Stimulated activated naive CD4-positive, alpha-beta T cell (primary cell): ENCODE data around the gene AK1.

Experiments used
- DNase-seq, 6 experiments: peaks; one replicate each; lab custom pipeline; 2025; lab: John Stamatoyannopoulos, UW

AK1 gene

DNA sequence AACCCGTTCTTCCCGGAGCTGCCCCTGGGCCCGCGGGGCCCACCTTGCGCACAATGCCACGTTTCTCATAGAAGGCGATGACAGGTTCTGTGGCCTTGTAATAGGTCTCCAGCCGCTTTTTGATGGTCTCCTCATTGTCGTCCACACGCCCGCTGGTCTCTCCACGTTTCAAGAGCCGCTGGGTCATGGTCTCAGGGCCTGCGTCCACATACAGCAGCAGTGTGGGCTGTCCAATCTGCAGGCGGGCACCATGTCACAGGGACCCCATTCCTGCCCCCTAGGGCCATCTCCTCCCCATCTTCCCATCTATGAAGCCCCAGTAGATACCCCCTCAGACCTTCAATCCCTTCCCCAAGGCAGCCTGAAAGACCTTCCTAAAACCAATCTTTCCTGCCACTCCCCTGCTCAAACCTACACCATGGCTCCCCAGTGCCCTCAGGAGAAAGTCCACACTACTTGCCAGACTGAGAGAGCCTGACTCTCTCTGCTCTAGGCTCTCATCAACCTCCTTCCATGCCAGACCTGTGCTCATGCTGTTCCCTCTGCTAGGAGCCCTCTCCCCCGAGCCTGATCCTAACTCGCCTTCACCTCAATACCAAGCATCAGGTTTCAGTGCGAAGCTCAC lies 9.1 kb downstream of the AK1 start:
- DNase-seq = no peak

GRCh38 chr9:127867356-127868277 lies 9.9 kb downstream of the AK1 start:
- no peak for DNase-seq

DNA sequence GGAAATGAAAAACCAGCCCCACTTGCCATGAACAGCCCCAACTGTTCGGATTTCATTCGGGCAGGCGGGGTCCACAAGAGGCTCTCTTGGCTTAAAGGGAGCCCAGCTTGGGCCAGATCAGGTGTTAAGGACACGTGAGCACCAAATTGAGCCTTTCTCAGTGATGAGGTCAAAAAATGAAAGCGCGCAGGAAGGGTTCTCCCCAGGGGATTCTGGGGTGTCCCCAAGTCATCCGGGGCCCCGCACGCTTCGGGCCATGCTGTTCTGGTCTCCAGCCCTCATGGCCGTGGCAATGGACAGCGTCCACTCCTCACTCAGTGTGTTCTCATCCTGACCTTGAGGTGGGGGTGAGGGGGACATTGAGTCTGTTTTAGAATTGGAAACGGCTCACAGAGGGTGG lies 10.9 kb downstream of the AK1 start:
- no peak for DNase-seq

DNA sequence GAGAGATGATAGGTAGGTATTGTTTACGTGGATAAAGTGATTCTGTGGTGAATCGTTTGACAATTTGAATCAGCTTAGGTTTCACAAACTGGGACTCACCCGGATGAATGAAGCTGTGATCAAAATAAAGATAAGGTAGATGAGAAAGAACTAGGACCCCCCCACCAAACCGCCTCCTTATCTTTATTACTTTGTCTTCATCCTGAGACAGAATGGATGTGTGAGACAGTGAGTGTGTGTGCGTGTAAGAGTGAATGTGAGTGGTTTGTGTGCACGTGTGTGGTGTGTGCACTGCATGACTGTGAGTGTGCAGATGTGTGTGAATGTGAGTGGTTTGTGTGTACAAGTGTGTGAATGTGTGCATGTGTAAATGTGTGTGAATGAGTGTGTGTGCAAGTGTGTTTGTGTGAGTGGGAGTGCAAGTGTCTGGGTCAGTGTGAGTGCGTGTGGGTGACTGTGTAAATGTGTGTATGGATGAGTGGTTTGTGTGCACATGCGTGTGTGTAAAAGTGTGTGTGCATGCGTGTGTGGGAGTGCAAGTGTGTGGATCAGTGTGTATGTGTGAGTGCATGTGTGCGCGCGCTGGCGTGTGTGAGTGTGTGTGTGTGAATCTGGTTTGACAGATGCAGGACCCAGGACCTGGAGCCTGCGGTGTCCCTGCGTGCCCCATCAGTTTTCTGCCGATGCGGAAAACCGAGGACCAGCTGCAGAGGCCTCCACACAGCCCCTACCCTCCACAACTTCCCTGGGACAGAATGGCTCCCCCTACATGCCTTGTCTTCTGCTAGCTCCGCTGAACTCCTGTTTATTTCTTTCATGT lies 11.6 kb downstream of the AK1 start:
- DNase-seq = peak in 3 of 6 experiments; percentile 45 to 51 (median 50)

DNA sequence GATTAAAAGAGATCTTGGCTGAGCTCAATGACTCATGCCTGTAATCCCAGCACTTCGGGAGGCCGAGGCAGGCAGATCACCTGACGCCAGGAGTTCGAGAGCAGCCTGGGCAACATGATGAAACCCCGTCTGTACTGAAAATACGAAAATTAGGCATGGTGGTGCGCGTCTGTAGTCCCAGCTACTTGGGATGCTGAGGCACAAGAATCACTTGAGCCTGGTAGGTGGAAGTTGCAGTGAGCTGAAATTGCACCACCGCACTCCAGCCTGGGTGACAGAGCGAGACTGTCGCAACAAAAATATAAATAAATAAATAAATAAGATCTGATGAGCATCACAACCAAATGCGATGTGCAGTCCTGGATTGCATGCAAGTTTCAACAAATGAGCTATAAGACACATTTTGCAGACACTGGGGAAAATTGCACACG lies 14.3 kb downstream of the AK1 start:
- DNase-seq = no peak

GRCh38 chr9:127862075-127863011 lies 15.1 kb downstream of the AK1 start:
- peak in 5 of 6 experiments; percentile 16 to 48 (median 29) for DNase-seq

- no peak for DNase-seq
Observed at GRCh38 chr9:127860779-127861178, 16.7 kb downstream of the AK1 start.

GRCh38 chr9:127860260-127860659 lies 17.2 kb downstream of the AK1 start:
- no peak for DNase-seq

DNA sequence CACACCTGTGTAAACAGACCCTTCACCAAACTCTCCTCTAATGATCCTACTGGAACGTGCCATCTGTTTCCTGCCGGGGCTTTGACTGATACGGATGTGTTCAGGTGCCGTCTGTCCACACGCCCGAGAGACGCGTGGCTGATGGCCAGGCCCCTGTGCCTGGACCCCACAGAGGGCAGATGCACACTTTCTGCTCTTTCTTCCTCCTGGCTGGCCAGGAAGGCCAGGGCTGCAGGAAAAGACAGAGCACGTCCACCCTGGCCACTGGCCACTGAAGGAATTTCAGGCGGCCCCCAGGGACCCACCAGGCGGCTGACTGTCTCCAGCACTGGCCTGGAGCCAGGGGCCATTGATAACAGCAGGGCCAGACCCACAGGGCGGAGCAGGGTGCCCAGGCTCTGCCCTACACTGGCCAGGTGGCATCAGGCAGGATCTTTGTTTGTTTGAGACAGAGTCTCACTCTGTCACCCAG lies 19.4 kb downstream of the AK1 start:
- DNase-seq = no peak

DNA sequence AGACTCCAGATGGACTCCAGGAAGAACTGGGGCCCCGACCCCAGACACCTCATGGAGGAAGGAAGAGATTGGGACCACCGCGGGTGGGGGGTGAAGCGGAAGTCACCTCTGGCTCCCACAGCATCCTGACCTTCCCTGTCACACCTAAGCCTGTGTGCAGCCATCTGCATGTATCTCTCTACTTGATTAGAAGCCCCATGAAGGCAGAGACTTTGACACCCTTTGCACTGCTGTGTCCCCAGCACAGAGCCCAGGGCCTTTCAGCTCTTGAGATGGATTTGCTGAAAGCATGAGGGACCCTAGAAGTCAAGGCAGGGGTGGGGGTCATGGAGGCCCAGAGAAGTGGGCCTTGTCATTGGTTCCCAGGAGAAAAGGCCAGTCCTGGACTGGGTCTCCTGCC lies 20.2 kb downstream of the AK1 start:
- no peak for DNase-seq

GRCh38 chr9:127856729-127857116 lies 20.8 kb downstream of the AK1 start:
- no peak for DNase-seq

GRCh38 chr9:127856094-127856728 lies 21.3 kb downstream of the AK1 start:
- DNase-seq = no peak

DNA sequence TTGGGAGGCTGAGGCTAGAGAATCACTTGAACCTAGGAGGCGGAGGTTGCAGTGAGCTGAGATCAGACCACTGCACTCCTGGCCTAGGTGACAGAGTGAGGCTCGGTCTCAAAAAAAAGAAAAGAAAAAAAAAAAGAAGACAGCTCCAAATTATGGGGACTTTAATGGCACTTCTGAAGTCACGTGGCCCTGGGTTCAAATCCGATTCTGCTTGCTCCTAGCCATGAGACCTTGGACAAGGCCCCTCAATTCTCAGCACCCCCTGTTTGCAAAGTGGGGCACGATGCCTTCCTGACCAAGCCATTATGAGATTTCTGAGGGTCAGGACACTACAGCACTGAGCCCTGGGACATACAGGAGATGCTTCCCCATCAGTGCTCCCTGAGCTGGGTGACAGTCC lies 22.0 kb downstream of the AK1 start:
- DNase-seq = no peak

DNA sequence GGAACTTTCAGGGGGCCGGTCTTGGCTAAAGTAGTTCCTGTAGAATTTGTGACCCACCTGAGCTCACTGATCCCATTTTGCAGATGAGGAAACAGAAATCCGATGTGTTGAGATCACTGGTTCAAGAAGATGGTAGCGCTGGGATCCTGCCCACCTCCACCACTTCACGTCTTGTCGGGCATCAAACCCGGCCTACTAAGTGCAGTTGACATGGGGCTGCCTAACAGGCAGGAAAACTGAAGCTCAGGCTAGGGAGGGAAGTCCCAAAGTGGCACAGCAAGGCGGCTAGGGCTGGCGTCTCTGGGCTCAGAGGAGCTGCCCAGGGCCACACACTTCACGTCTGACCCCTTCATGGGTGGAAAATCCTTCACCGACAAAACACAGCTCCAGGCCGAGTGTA lies 22.5 kb downstream of the AK1 start:
- no peak for DNase-seq

GRCh38 chr9:127854184-127854806 lies 23.2 kb downstream of the AK1 start, which contains the start of gene ENG:
TSS of gene ENG (minus strand) at chr9:127854658. CDS start at chr9:127854355, 303 bp downstream.
- DNase-seq = peak in 2 of 6 experiments; percentile 10 to 11

DNA sequence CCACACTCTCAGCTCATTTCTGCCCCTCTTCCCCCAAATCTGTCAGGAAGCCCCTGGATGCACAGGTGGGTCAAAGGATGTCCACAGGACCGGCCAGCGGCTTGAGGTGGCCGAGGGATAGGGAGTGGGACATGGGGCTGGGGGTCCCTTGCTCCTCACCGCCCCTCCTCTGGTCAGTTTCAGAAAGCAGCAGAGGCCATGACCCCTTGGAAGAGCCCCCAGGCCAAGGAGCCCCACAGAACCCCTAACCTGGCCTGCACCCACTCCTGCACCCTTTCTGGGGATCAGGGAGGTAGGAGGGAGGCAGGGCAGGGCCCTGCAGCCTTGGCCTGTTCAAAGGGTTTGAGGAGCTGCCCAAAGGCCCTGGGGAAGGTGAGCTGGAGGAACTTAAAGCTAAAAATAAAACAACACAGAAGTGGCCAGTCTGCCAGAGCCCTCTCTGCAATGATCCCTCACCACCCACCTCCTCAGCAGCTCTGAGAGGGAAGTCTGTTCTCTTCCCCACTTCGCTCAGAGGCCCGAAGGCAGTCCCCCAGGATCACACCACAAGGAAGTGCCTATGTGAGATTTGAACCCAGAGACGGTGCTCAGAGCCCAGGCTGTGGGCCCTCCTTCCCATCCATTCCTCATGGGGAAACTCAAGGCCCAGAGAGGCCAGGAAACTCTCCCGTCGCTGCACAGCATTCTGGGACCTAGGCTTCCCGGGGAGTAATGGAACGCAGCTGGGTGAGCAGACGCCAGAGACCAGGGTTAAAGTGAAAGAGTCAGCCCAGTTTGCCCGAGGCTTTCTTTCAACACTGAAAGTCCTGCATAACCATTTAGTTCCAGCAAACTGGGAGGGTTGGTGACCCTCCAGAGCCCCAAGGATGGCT lies 23.9 kb downstream of the AK1 start:
- DNase-seq = no peak

DNA sequence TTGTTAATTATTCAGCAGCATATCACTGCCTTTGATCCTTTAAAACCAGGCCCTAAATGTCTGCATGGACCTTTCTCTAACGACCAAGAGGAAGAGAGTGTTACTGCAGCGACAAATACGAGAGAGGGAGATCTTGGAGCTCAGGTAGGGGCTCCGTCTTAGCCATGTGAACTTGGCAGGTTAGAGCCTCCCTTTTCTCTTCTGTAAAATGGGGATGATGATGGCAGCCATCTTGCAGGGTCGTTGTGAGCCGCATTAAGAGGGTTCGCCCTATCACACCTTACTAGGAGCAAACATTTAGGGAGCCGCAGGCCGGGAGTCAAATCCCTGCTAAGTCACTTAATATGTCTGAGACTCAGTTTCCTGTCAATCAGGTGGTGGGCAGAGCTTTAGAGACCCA lies 24.6 kb downstream of the AK1 start:
- DNase-seq = no peak

DNA sequence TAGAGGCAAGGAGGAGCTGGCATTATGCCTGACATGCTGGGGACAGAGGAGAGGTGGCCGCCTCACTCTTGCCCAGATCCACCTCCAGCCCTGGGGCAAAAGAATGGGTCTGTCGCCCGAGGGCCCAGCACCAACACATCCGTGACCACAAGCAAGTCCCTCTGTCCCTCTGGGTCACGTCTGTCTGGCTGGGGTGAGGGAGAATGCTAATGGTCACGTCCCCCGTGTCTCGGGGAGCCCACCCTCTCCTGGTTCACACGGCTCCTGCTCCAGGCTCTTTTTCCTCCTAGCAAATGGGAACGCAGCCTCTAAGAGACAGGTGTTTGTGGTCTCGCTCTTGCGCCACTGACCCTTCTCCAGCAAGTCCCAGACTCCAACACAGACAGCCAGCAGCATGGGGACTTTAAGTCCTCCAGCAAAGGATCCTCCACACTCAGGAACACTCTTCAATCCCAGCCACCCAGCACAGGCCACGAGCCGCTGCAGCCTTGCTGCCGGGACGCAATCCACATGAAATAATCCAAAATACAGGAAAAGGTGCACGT lies 27.1 kb downstream of the AK1 start:
- DNase-seq = no peak
